Measurements from ENCODE around the gene DAB2IP.

GRCh38 chr9:121654499-121655140 is 3.2 kb downstream of the DAB2IP start:
- no peak for TF ChIP-seq SIN3A (IDR thresholded peaks at IDR 0.05; ENCODE audit: low read depth)
- TF ChIP-seq TCF7L2 (IDR thresholded peaks at IDR 0.05; ENCODE audit: borderline replicate concordance, extremely low read depth, insufficient read depth, insufficient read length), result no peak
- TF ChIP-seq POLR2A (IDR thresholded peaks at IDR 0.05; ENCODE audit: borderline replicate concordance, extremely low read depth, insufficient read depth, insufficient read length), result no peak
- no peak for TF ChIP-seq CTCF (IDR thresholded peaks at IDR 0.05 in 2 of 3, conservative IDR thresholded peaks at IDR 0.05 in 1 of 3; ENCODE audit: borderline replicate concordance in 1 of 3, insufficient read depth in 1 of 3, low read depth in 2 of 3, low read length in 2 of 3)
- no peak for TF ChIP-seq JUND (IDR thresholded peaks at IDR 0.05)
- no peak for TF ChIP-seq CEBPB (IDR thresholded peaks at IDR 0.05; ENCODE audit: low read depth)
- TF ChIP-seq EGR1 (IDR thresholded peaks at IDR 0.05; ENCODE audit: low read depth), result no peak
- TF ChIP-seq EZH2phosphoT487 (IDR thresholded peaks at IDR 0.05; ENCODE audit: borderline replicate concordance), result no peak

All from HCT116 (cell line).